ENCODE data around the gene SSPN.

DNA sequence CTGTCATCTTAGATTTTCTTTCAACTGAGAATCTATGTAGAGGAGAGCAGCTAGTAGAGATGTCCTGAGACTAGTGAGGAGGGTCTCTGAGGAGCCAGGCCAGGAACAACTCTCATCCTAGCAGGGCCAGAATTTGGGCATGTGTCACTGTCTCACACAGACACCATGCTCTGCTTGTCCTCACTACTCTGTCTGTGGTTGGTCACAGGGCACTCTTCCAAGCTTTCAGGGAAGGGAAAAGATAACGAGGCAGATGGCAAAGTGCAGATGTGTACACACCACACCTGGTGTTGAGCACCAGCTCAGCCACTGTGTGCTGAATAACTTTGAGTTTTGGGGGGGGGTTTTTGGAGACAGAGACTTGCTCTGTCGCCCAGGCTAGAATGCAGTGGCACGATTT lies 2.5 kb downstream of the SSPN start:
- no peak for TF ChIP-seq CTCF (conservative IDR thresholded peaks at IDR 0.05)
- no peak for TF ChIP-seq ZFX (IDR thresholded peaks at IDR 0.05)
